K562 (cell line): ENCODE measurements around the gene PARD3B. TPM values are rescaled to one million over a fixed set of nuclear protein-coding genes. Genes with fewer than 3 reads are reported as not detected.

Source experiments
- ATAC-seq: fragments of 200-7000 bp; cut with Tn5 transposase; 3 replicates; pipeline ENCODE4 v1.9.1; 2020; ENCODE audit warnings: moderate library complexity
- BruUV-seq: library from RNA; stranded (reverse); fragments of 400-500 nt; replicated peaks from 2 replicates; lab custom pipeline; 2021; lab: Mats Ljungman, UMichigan
- CTCF ChIA-PET: fragments of 300-600 bp; formaldehyde crosslinking; extraction: SDS; loops from one replicate; lab custom pipeline; 2021; ENCODE audit warnings: low intra/inter-chr PET ratio; lab: Yijun Ruan, JAX
- POLR2A ChIA-PET: fragments of 300-600, 350-650 bp; sonication (Branson Sonifier 250); formaldehyde crosslinking; extraction: SDS; loops from one replicate; lab custom pipeline; 2021; ENCODE audit warnings: antibody characterized with exemption, inconsistent platforms; lab: Yijun Ruan, JAX
- DNase-seq, 4 experiments: peaks; one replicate each; pipeline versions ENCODE4 v3.0.0 to v3.0.0-alpha.2; 2011 to 2018; ENCODE audit warnings: low spot score in 3 of 4, mixed read lengths in 3 of 4; ENCODE audit errors: extremely low read depth in 1 of 4
- FAIRE-seq: peaks from 2 replicates; lab custom pipeline; 2011; peaks lifted over from hg19 to GRCh38; lab: Jason Lieb, UNC
- H2AFZ ChIP-seq: 2 replicates; pipeline ENCODE4 v1.6.0; 2011; ENCODE audit warnings: low read depth, low read length, control low read depth, inconsistent platforms
- H3K27ac ChIP-seq: fragments of 200-600 bp; 3 replicates; pipeline ENCODE4 v1.8.0; 2011; ENCODE audit warnings: low read depth, mild to moderate bottlenecking, control low read depth, inconsistent platforms, low read length, moderate library complexity, mixed read lengths; ENCODE audit errors: extremely low read depth
- H3K27me3 ChIP-seq, 2 experiments: fragments of 300-600 bp in 1 of 2; 2 replicates in 1 of 2; 3 replicates in 1 of 2; pipeline versions ENCODE4 v1.6.0 to v1.8.0; 2011; ENCODE audit warnings: inconsistent platforms in 2 of 2, low read length in 2 of 2, mild to moderate bottlenecking in 1 of 2, mixed read lengths in 1 of 2, moderate library complexity in 1 of 2; ENCODE audit not compliant: control insufficient read depth in 2 of 2, insufficient read depth in 2 of 2
- H3K36me3 ChIP-seq: fragments of 300-600 bp; 3 replicates; pipeline ENCODE4 v1.8.0; 2011; ENCODE audit warnings: mild to moderate bottlenecking, low read length, inconsistent platforms; ENCODE audit not compliant: control insufficient read depth, insufficient read depth
- H3K4me1 ChIP-seq, 2 experiments: fragments of 200-600 bp in 1 of 2; replicated peaks in 1 of 2; 2 replicates in 1 of 2; 3 replicates in 1 of 2; pipeline versions ENCODE4 v1.5.1 to v1.8.0; 2011; ENCODE audit warnings: inconsistent platforms in 2 of 2, low read length in 2 of 2, mild to moderate bottlenecking in 1 of 2, mixed read lengths in 1 of 2, moderate library complexity in 1 of 2; ENCODE audit not compliant: control insufficient read depth in 2 of 2, insufficient read depth in 2 of 2
- H3K4me2 ChIP-seq: 2 replicates; pipeline ENCODE4 v1.6.1; 2011; ENCODE audit warnings: low read length, control low read depth, inconsistent platforms, mixed read lengths; ENCODE audit not compliant: insufficient read depth
- H3K4me3 ChIP-seq: fragments of 200-600 bp; sonication (generic), shearing (Covaris generic); 2 replicates; pipeline ENCODE4 v1.5.1; 2016; ENCODE audit warnings: control low read depth, inconsistent platforms
- H3K79me2 ChIP-seq: fragments of 200-600 bp; 3 replicates; pipeline ENCODE4 v1.8.0; 2011; ENCODE audit warnings: low read length, inconsistent platforms; ENCODE audit not compliant: control insufficient read depth, insufficient read depth
- H3K9ac ChIP-seq, 2 experiments: 2 replicates each; pipeline versions ENCODE4 v1.6.0 to v1.6.1; 2011; ENCODE audit warnings: low read depth in 2 of 2, low read length in 2 of 2, control low read depth in 1 of 2, inconsistent platforms in 1 of 2, mild to moderate bottlenecking in 1 of 2, mixed read lengths in 1 of 2; ENCODE audit not compliant: insufficient read depth in 1 of 2
- H3K9me1 ChIP-seq: one replicate; pipeline ENCODE4 v1.6.0; 2011; ENCODE audit warnings: inconsistent platforms, mild to moderate bottlenecking, low read length, moderate library complexity; ENCODE audit not compliant: control insufficient read depth, insufficient read depth
- H3K9me3 ChIP-seq: replicated peaks from 2 replicates; pipeline ENCODE4 v1.5.1; 2011; ENCODE audit warnings: low read depth, low read length, inconsistent platforms; ENCODE audit not compliant: control insufficient read depth, insufficient read depth
- H4K20me1 ChIP-seq: replicated peaks from 2 replicates; pipeline ENCODE4 v1.6.1; 2011; ENCODE audit warnings: low read length, inconsistent platforms, mixed read lengths; ENCODE audit not compliant: control insufficient read depth, insufficient read depth
- BDP1 ChIP-seq: IDR thresholded peaks from 3 replicates; pipeline ENCODE4 v1.6.1; 2011; ENCODE audit not compliant: insufficient read length, insufficient read depth
- CHD1 ChIP-seq: fragments of 200-600 bp; sonication (generic); IDR thresholded peaks from one replicate; pipeline ENCODE4 v1.6.1; 2012; ENCODE audit warnings: mild to moderate bottlenecking, moderate library complexity, low read length, inconsistent platforms
- CREM ChIP-seq: IDR thresholded peaks from 2 replicates; pipeline ENCODE4 v1.6.1; 2014; ENCODE audit warnings: antibody characterized with exemption, low read depth
- ELF4 ChIP-seq: fragments of 450-650 bp; formaldehyde crosslinking; IDR thresholded peaks from 2 replicates; pipeline ENCODE4 v1.4.0; 2022; ENCODE audit warnings: missing genetic modification characterization
- FOXK2 ChIP-seq, 2 experiments: fragments of 450-650 bp; IDR thresholded peaks in 1 of 2; conservative IDR thresholded peaks in 1 of 2; 2 replicates each; pipeline ENCODE4 v1.6.1; 2016; ENCODE audit warnings: low read depth in 2 of 2, mild to moderate bottlenecking in 1 of 2
- FOXM1 ChIP-seq, 2 experiments: fragments of 450-650 bp in 1 of 2; sonication (generic) in 1 of 2; formaldehyde crosslinking in 1 of 2; IDR thresholded peaks; 2 replicates each; pipeline versions ENCODE4 v1.6.1 to v1.9.0; 2017 to 2022; ENCODE audit warnings: low read depth in 2 of 2, mild to moderate bottlenecking in 2 of 2, missing genetic modification reagents in 1 of 2, moderate library complexity in 1 of 2
- KDM4B ChIP-seq, 2 experiments: fragments of 450-650 bp in 1 of 2; sonication (generic) in 1 of 2; IDR thresholded peaks; 2 replicates each; pipeline ENCODE4 v1.6.1; 2016 to 2017; ENCODE audit warnings: borderline replicate concordance in 2 of 2, antibody characterized with exemption in 1 of 2, low read depth in 1 of 2, mild to moderate bottlenecking in 1 of 2
- POLR2H ChIP-seq: IDR thresholded peaks from 2 replicates; pipeline ENCODE4 v1.6.1; 2016; ENCODE audit warnings: missing genetic modification characterization, low read depth, mild to moderate bottlenecking, control low read depth, missing compliant biosample characterization, moderate library complexity
- SAP30 ChIP-seq: fragments of 200-600 bp; sonication (generic); IDR thresholded peaks from 2 replicates; pipeline ENCODE4 v1.6.1; 2012; ENCODE audit warnings: borderline replicate concordance, low read depth, mild to moderate bottlenecking, moderate library complexity, low read length, control low read depth, inconsistent platforms; ENCODE audit not compliant: insufficient read depth, poor library complexity, severe bottlenecking
- ZNF561 ChIP-seq: fragments of 450-650 bp; formaldehyde crosslinking; conservative IDR thresholded peaks from 2 replicates; pipeline ENCODE4 v1.4.0; 2020; ENCODE audit warnings: mild to moderate bottlenecking, moderate library complexity
- in situ Hi-C: fragments of 300-500 bp; cut with MboI; formaldehyde crosslinking; loops from 4 replicates; pipeline ENCODE4 v1.15.0; 2018; ENCODE audit warnings: inconsistent platforms, mixed read lengths
- intact Hi-C: fragments of 100-400 bp; cut with micrococcal nuclease; formaldehyde crosslinking; loops from 2 replicates; pipeline ENCODE4 v1.14.2; 2022
- polyA plus RNA-seq, 8 experiments: library from polyadenylated mRNA; depleted of rRNA in 4 of 8; stranded (reverse) in 5 of 8; unstranded in 3 of 8; fragments of >200 nt; fragmentation: Nextera tagmentation in 2 of 8; fragmentation: Illumina TruSeq in 1 of 8; extraction: Ambion mirVana in 2 of 8; extraction: Trizol in 1 of 8; gene quantifications; 2 replicates each; pipeline versions ENCODE4 v1.2.1 to v1.2.3, GENCODE V29; 2011 to 2014; ENCODE audit warnings: inconsistent platforms in 1 of 8, missing spikeins in 1 of 8
- total RNA-seq, 7 experiments: library from RNA; depleted of rRNA in 6 of 7; stranded (reverse); fragments of >200 nt in 6 of 7; fragmentation: Illumina TruSeq in 2 of 7; extraction: Trizol in 2 of 7; gene quantifications; 2 replicates each; pipeline versions ENCODE4 v1.2.1 to v1.2.3, GENCODE V29; 2011 to 2021; ENCODE audit warnings: low replicate concordance in 1 of 7
- TF ChIP-seq, protein P1 (sequence below): fragments of 450-650 bp; IDR thresholded peaks from 2 replicates; pipeline ENCODE4 v1.6.1; 2016; ENCODE audit warnings: mild to moderate bottlenecking

Gene PARD3B
- total and polyA plus RNA-seq, 9 of the 15 experiments (the other 6 are each of a cell fraction or from before 2014, with no cell fraction given), result 0.15 to 3.0 (median 1.1) TPM

DNA sequence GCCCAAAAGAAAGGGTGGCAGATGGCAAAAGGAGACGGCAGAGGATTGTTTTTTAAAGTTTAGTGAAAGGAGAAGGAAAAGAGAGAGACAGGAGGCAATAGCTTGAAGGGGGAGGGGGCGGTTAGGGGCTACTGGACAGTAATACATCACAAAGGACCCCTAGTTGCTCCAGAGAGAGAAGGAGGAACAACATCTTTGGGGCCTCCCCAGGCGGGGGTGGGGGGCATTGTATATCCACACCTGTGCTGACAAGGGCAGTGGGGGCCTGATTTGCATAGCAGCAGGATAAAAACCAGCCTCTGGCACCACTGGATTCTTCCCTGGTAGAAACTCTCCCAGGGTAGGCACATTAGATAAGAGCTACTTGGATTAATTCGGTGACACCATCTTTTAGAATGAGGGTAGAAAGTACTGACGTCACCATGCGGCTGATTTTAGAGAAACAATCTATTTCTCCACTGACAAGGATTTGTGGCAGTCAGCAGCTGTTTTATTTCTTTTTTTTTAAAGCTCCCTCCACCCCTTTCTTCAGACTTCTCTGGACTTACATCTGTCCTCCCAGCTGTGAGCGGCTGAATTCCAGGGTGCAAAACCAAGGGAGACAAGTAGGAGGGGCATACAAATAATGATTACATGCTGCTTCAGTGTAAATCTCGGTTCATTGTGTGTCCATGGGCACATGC lies 937.3 kb downstream of the PARD3B start (continued):
- TF ChIP-seq, protein P1, sequence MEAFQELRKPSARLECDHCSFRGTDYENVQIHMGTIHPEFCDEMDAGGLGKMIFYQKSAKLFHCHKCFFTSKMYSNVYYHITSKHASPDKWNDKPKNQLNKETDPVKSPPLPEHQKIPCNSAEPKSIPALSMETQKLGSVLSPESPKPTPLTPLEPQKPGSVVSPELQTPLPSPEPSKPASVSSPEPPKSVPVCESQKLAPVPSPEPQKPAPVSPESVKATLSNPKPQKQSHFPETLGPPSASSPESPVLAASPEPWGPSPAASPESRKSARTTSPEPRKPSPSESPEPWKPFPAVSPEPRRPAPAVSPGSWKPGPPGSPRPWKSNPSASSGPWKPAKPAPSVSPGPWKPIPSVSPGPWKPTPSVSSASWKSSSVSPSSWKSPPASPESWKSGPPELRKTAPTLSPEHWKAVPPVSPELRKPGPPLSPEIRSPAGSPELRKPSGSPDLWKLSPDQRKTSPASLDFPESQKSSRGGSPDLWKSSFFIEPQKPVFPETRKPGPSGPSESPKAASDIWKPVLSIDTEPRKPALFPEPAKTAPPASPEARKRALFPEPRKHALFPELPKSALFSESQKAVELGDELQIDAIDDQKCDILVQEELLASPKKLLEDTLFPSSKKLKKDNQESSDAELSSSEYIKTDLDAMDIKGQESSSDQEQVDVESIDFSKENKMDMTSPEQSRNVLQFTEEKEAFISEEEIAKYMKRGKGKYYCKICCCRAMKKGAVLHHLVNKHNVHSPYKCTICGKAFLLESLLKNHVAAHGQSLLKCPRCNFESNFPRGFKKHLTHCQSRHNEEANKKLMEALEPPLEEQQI, result no peak

DNA sequence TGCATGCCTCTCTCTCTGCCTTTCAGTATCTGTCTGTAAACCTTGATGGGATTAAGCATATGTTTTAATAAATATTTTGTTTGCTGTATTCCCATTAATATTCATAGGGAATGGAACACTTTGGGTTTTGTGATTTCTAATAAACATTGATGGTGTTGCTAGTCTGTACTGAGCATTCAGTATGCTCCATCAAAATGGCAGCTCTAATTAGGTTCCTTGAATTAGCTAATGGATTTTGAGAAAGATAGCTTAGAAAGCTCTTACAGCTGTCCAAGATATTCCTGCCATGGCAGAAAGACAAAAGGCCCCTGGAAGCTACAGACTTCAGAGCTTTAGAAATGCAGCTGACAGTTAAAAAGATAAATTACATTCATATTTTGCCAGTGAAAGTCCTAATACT lies 937.8 kb downstream of the PARD3B start:
- intact Hi-C loops (no loop called here), in situ Hi-C loops (no loop called here)
- no peaks in the 10 kb centered on the region for H3K4me1 ChIP-seq
- H3K79me2 ChIP-seq, result no peaks in the 10 kb centered on the region
- ChIA-PET CTCF (no interaction called here), POLR2A (interaction anchor here (1.4 kb wide), 1 partner anchor 28 kb away, joined by 3 read pairs; no protein-coding TSS in a partner anchor)
- ATAC-seq (no peak), FAIRE-seq (no peak), DNase-seq (no peak)
- H2AFZ ChIP-seq, result no peak overlapping the region
- no peak overlapping the region for H3K9ac ChIP-seq
- H3K36me3 ChIP-seq, result no peaks in the 10 kb centered on the region
- no peaks in the 10 kb centered on the region for H3K9me1 ChIP-seq
- BruUV-seq, result no TSS peak
- no peaks in the 10 kb centered on the region for H3K9me3 ChIP-seq
- H3K27ac ChIP-seq, result no peak overlapping the region
- TF ChIP-seq KDM4B (IDR thresholded peaks at IDR 0.05; ENCODE audit: borderline replicate concordance in 2 of 2, low read depth in 1 of 2), result no peak
- TF ChIP-seq ZNF561 (CRISPR knock-in tag), result no peak
- TF ChIP-seq CHD1, result no peak
- no peak for TF ChIP-seq FOXM1 (IDR thresholded peaks at IDR 0.05; ENCODE audit: low read depth)
- TF ChIP-seq FOXM1 (CRISPR knock-in tag; IDR thresholded peaks at IDR 0.05; ENCODE audit: low read depth), result no peak
- no peak for TF ChIP-seq BDP1
- TF ChIP-seq CREM, result no peak
- no peak for TF ChIP-seq POLR2H (tag)
- no peak for TF ChIP-seq ELF4
- no peak for TF ChIP-seq FOXK2 (conservative IDR thresholded peaks at IDR 0.05 in 1 of 2, IDR thresholded peaks at IDR 0.05 in 1 of 2; ENCODE audit: low read depth in 2 of 2)
- TF ChIP-seq SAP30, result no peak
- no peak overlapping the region for H3K4me2 ChIP-seq
- no peak overlapping the region for H3K4me3 ChIP-seq
- H4K20me1 ChIP-seq, result no peaks in the 10 kb centered on the region
- H3K27me3 ChIP-seq, result no peaks in the 10 kb centered on the region
